ENCODE measurements around the gene PRRC2C. TPM values are rescaled to one million over a fixed set of nuclear protein-coding genes. Genes with fewer than 3 reads are reported as not detected.

PRRC2C gene
- total RNA-seq, 1 donor from 2014 or later = 38.2 TPM

DNA sequence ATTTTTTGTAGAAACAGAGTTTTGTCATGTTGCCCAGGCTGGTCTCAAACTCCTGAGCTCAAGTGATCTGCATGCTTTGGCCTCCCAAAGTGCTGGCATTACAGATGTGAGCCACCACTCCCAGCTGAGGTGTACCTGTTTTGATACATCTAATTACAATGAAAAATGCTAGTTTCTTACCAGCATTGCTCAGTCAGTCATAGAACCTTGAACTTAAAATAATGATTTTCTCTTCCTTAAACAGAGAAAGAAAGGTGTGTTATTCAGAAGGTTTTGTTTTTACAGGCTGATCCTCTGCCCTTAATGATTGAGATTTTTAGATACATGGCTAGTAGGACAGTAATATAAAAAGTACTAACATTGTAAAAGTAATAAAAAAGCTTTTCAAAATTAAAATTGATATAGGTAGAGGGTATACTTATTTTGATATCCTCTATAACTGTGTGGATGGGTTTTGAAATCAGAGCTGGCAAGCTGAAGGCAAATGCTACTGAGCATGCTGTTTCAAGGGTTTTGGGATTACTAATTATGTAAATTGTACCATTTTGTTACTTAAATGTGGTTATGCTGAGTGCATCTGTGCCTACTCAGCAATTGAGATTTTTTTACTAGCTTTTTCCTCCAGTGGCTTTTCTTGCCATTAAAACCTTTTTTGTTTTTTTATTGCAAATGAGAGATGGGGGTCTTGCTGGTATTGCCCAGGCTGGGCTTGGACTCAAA is 16.1 kb downstream of the PRRC2C start:
- peaks cover 2% of the 10 kb centered on the region for H3K36me3 ChIP-seq (ENCODE audit: control insufficient read depth, insufficient read depth, low read length)
- DNase-seq (ENCODE audit: low read depth) (no peak), FAIRE-seq (no peak)
- H3K4me3 ChIP-seq (ENCODE audit: low read depth, low read length) = no peak overlapping the region
- no peaks in the 10 kb centered on the region for H3K27me3 ChIP-seq (ENCODE audit: control insufficient read depth, insufficient read depth, low read length)
- TF ChIP-seq, protein P1, sequence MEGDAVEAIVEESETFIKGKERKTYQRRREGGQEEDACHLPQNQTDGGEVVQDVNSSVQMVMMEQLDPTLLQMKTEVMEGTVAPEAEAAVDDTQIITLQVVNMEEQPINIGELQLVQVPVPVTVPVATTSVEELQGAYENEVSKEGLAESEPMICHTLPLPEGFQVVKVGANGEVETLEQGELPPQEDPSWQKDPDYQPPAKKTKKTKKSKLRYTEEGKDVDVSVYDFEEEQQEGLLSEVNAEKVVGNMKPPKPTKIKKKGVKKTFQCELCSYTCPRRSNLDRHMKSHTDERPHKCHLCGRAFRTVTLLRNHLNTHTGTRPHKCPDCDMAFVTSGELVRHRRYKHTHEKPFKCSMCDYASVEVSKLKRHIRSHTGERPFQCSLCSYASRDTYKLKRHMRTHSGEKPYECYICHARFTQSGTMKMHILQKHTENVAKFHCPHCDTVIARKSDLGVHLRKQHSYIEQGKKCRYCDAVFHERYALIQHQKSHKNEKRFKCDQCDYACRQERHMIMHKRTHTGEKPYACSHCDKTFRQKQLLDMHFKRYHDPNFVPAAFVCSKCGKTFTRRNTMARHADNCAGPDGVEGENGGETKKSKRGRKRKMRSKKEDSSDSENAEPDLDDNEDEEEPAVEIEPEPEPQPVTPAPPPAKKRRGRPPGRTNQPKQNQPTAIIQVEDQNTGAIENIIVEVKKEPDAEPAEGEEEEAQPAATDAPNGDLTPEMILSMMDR (IDR thresholded peaks at IDR 0.05; ENCODE audit: insufficient read depth, low read length, severe bottlenecking) = no peak

DNA sequence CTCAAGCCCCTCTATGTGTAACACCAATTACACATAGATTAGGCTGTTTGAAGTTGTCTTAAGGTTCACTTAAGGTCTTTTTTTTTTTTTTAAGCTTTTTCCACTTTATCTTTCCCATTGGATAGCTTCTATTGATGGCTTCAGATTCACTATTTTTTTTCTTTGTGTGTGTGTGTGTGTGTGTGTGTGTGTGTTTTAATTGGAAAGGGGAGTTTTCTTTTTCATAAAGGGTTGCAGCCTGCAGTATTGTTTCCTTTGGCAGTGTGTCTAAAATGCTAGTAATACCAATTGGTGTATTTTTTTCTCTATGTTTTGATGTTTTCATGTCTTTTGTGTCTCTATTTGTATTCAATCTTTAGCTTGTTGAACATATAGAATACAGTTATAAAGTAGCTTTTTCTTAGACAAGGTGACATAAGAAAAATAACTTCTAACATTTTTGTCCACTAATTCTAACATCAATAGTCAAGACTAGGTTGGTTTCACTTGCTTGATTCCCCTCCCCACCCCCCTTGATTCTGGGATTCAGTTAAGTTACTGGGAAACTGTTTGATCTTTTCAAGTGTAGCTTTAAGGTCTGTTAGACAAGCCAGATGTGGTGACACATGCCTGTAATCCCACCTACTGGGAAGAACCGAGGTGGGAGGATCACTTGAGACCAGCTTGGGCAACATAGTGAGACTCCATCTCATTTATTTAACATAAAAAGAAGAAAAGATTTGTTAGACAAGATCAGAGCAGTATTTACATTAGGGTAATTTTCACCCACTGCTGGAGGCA is 21.4 kb downstream of the PRRC2C start:
- FAIRE-seq (no peak), DNase-seq (ENCODE audit: low read depth) (peak; percentile 13)
- TF ChIP-seq, protein P1 (IDR thresholded peaks at IDR 0.05; ENCODE audit: insufficient read depth, low read length, severe bottlenecking) = no peak
- no peak overlapping the region for H3K4me3 ChIP-seq (ENCODE audit: low read depth, low read length)
- no peaks in the 10 kb centered on the region for H3K36me3 ChIP-seq (ENCODE audit: control insufficient read depth, insufficient read depth, low read length)
- no peaks in the 10 kb centered on the region for H3K27me3 ChIP-seq (ENCODE audit: control insufficient read depth, insufficient read depth, low read length)

DNA sequence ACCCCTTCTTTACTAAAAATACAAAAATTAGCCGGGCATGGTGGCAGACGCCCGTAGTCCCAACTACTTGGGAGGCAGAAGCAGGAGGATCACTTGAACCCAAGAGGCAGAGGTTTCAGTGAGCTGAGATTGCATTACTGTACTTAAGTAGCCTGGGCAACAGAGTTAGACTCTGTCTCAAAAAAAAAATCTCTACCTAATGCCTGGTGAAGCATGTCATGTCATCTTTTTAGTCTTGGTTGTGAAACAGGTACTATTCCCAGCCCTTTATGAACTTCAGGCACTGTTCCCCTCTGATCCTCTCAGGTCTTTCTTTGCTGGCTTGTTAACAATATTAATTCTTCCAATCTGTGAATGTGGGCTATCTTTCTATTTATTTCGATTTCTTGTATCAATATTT is 22.1 kb downstream of the PRRC2C start:
- TF ChIP-seq, protein P1 (IDR thresholded peaks at IDR 0.05; ENCODE audit: insufficient read depth, low read length, severe bottlenecking) = no peak
- H3K27me3 ChIP-seq (ENCODE audit: control insufficient read depth, insufficient read depth, low read length) = no peaks in the 10 kb centered on the region
- H3K4me3 ChIP-seq (ENCODE audit: low read depth, low read length) = no peak overlapping the region
- no peaks in the 10 kb centered on the region for H3K36me3 ChIP-seq (ENCODE audit: control insufficient read depth, insufficient read depth, low read length)
- FAIRE-seq (no peak), DNase-seq (ENCODE audit: low read depth) (peak; percentile 26)

DNA sequence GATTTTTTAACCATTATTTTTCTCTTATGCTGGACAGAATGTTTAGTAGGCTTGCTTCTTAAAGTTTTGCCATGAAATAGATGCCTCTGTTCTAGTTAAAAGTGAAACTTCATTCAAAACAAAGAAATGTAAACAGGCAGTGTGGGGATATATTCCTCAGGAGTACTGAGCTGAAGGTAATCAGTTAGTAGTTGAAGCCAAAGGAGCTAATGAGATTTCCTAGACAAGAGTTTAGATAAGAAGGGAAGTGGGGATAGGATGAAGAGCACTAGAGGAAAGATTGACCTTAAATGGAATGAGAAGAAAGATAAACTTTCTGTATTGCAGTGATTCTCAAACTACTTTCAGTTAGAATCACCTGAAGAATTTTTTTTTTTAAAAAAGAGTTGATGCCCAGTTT is 23.9 kb downstream of the PRRC2C start:
- Histone ChIP-seq H3K27me3 (ENCODE audit: control insufficient read depth, insufficient read depth, low read length) (no peaks in the 10 kb centered on the region), H3K36me3 (ENCODE audit: control insufficient read depth, insufficient read depth, low read length) (peaks cover 2% of the 10 kb centered on the region), H3K4me3 (ENCODE audit: low read depth, low read length) (no peak overlapping the region)
- TF ChIP-seq, protein P1 (IDR thresholded peaks at IDR 0.05; ENCODE audit: insufficient read depth, low read length, severe bottlenecking) = no peak
- no peak for DNase-seq (ENCODE audit: low read depth)
- FAIRE-seq = no peak

DNA sequence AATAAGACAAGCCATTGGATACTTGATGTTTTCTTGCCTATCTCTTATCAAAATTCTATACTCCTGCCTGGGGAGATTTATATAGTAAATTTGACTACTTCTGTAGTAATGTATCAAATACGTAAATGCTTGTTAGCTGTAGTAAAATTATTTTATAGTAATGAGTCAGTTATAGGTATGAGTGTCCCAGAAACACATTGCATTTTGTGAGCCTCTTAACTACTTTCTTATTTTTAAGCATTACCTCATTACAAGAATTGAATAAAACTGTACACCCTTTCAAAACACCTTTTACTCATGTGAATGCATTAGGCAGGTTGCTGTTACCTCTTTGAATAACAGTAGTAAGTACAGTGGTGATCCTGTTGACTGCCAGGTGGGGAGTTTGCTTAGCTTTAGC is 28.4 kb downstream of the PRRC2C start:
- no peak for FAIRE-seq
- no peak for DNase-seq (ENCODE audit: low read depth)
- Histone ChIP-seq H3K36me3 (ENCODE audit: control insufficient read depth, insufficient read depth, low read length) (peaks cover 12% of the 10 kb centered on the region), H3K27me3 (ENCODE audit: control insufficient read depth, insufficient read depth, low read length) (no peaks in the 10 kb centered on the region), H3K4me3 (ENCODE audit: low read depth, low read length) (no peak overlapping the region)
- TF ChIP-seq, protein P1 (IDR thresholded peaks at IDR 0.05; ENCODE audit: insufficient read depth, low read length, severe bottlenecking) = no peak

Measured in bronchial epithelial cell (primary cell).